SHP77 (cell line): ENCODE measurements around the gene OR5H2.

Experiments
- DNase-seq, 2 experiments: peaks; one replicate each; lab custom pipeline; 2025; lab: John Stamatoyannopoulos, UW

OR5H2 gene

DNA sequence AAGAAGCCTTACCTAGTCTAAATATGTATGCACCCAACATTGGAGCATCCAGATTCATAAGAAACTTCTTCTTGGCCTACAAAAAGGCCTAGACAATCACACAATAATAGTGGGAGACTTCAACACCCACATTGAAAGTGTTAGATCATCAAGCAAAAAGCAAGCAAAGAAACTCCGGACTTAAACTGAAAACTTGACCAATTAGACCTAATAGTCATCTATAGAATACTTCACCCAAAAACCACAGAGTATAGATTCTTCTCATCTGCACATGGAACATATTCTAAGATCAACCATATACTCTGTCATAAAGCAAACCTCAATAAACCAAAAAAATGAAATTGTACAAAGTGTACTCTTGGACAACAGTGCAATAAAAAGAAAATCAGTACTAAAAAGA lies 49.0 kb downstream of the OR5H2 start:
- DNase-seq = no peak
